ENCODE measurements around the gene CFAP74.

DNA sequence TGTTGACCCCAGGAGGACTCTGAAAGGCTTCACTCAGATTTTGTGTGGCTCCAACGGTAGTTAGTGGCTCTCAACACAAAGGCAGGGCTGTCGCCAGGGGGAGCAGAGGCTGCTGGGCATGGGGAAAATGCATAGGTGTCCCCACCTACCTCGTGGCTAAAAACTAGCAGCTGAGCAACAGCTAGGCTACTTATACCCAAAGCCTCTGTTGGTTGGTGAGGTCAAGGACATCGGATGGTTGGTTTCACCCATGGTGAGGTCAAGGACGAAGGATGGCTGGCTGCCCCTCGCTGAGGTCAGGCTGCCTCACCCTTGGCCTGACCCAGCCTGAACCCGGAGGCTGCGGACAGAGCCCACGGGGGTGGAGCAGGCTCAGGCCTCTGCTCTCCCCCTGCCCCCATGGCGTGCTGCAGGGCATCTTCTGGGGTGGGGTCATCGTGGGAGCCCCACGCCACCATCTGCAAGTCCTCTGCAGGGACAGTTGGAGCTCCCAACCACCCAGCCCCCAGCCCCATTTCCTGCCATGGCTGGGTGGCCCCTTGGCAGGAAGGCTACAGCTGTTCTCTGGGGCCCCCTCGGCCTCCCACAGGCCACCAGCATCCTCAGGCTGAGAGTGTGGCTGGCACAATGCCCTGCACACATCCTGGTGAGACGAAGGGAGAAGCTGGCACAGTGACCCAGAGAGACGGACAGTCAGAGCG lies 104.2 kb downstream of the CFAP74 start:
- TF ChIP-seq, protein P1, sequence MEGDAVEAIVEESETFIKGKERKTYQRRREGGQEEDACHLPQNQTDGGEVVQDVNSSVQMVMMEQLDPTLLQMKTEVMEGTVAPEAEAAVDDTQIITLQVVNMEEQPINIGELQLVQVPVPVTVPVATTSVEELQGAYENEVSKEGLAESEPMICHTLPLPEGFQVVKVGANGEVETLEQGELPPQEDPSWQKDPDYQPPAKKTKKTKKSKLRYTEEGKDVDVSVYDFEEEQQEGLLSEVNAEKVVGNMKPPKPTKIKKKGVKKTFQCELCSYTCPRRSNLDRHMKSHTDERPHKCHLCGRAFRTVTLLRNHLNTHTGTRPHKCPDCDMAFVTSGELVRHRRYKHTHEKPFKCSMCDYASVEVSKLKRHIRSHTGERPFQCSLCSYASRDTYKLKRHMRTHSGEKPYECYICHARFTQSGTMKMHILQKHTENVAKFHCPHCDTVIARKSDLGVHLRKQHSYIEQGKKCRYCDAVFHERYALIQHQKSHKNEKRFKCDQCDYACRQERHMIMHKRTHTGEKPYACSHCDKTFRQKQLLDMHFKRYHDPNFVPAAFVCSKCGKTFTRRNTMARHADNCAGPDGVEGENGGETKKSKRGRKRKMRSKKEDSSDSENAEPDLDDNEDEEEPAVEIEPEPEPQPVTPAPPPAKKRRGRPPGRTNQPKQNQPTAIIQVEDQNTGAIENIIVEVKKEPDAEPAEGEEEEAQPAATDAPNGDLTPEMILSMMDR (IDR thresholded peaks at IDR 0.05; ENCODE audit: poor library complexity) = no peak
- no peak for TF ChIP-seq EZH2 (IDR thresholded peaks at IDR 0.05; ENCODE audit: borderline replicate concordance)
